Dermis blood vessel endothelial cell (primary cell): Measurements from ENCODE around the gene TOPAZ1. TPM values are rescaled to one million over a fixed set of nuclear protein-coding genes. Genes with fewer than 3 reads are reported as not detected.

ENCODE experiments used
- DNase-seq: peaks from one replicate; pipeline ENCODE4 v3.0.0; 2010
- total RNA-seq: library from RNA; depleted of rRNA; stranded (reverse); fragments of >200 nt; gene quantifications from 2 replicates; pipeline ENCODE4 v1.2.3, GENCODE V29; 2014

Gene TOPAZ1
- total RNA-seq = not detected in 2 replicates

DNA sequence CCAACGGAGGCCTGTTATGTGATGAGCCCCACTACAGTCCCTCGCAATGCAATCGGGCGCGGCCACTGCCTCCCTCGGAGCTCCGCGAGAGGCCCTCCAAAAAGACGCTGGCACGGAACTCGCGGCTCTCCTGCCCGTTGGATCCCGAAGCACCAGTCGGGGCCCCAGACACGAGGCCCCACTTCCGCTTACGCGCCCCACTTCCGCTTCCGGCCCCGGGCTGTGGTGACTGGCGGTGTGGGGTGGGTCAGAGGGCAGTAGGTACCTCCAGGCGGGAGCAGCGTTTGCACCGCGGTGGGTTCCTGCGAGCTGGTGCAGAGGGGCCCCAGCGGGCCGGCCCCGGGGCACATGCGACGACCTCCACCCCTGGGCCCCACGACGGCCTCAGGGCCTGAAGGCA, at the start of gene TOPAZ1:
TSS of gene TOPAZ1 (plus strand) at position 181 of the 400 bp plus-strand sequence. CDS start at position 349, 168 bp downstream.
- no peak for DNase-seq

DNA sequence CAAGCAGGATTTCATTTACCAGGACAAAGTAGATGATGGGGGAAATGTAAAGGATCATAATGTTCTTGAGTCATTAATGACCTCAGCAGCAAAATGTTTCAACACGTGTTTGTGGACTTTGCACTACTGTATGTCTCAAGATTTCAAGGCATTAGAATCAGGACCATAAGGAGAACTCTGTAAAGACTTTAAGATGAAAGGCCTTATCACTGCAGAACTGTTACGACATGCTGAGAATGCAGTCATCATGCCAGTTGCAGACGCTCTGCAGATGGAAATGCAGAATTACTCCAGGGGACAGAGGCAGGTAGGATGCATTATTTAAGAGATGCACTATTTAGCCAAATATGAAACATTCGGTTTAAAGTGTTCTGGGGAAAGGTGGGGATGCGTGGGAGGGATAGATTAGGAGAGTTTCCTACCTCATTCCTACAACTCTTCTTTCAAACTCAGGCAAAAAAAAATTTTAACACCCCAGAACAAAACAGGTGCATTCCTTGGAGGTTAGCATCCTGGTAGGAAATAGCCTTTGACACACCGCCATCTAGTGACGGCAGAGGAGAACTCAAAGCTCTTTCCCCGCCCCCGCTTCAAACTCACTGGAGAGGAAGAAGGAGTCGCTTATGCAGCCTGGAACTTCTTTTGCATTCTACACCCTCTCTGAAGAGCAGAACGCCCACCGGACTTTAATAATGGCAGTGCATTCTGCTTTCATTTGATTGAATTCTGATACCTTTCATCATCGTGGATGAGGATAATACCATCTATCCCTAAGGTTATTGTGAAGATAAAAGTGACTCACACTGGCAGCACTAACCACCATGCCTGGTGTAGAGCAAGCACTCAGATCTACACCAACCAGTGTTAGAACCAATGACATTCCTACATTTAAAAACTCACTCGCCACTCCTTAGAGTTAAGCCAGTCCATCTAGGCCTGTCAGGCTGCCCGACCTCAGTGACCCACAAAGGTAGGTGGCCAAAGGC, 43.1 kb upstream of the TOPAZ1 start:
- peak; percentile 85 for DNase-seq

DNA sequence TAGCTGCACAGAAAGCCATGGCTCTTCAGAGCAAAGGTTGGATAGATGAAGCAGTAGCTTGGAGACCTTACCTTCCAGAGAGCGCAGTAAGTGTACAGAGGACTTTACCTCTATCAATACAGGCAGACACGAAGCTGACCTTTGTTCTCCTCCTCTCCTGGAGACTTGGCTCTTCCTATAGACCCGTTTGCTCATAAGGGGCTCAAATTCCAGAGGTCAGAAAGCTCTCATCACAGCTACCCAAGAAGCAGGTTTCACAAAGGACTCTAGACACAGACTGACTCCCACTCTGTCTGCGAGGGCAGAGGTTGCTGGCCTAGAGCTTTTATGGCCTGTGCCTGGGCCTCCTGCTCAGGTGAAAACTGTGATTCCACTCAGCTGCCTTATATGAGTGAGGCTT, 35.4 kb upstream of the TOPAZ1 start:
- DNase-seq = no peak

DNA sequence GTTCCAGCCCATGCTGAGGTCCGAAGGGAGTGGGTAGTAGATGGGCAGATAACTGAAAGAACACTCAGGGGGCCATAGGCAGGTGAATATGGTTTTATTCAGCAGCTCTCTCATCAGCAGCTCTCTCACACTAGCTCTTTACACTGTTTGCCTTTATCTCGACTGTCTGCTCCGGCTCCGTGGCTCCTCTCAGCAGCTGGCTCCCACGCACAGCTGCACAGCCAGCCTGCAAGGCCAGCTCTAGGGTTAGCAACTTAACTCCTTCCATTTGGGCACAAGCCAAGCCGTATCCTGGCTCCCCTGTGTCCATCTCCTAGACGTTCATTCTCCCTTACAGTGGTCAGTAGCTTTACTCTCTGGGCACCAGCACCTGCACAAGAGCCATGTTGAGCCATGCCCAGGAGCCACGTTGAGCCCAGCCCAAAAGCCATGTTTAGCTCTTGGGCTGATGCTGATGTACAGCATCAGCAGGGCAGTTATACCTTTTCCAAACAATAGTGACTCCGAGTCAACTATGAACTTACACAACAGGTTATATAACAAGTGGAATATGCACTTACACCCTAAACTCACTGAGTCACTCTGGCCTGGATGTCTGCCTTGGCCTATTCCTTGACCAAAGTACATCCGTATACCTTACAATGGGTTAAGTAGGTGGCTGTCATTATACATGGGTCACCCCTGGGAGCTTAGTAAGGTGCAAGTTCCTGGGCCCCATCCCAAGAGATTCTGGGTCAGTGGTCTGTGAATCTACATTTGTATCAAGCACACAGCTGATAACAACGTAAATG, 34.6 kb upstream of the TOPAZ1 start:
- DNase-seq = no peak

DNA sequence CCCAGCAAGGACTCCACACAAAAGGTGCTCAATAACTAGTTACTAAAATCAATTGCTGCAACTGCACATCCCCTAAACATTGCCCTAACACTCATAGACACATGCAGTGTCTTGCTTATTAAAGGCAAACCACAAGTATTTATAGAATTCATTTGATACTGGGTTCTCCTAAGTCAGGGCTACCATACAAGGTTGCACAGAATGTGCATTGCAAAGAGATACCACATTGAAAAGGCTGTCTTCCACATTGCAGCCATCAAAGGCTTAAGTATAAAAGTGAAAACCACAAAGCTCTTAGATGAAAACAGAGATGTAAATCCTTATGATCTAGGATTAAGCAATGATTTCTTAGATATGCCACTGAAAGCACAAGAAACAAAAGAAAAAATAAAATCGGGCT, 33.6 kb upstream of the TOPAZ1 start:
- DNase-seq = no peak

DNA sequence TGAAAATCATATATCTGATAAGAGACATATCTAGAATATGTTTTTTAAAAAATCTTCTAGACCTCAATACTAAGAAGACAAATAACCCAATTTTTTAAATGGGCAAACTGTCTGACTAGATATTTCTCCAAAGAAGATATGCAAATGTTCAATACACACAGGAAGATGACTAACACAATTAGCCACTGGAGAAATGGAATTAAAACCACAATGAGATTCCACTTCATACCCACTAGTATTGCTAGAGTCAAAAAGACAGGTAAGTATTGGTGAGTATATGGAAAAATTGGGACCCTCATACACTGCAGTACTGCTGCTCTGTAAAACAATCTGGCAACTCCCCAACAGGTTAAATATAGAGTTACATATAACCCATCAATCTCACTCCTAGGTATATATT, 33.1 kb upstream of the TOPAZ1 start:
- DNase-seq = no peak

DNA sequence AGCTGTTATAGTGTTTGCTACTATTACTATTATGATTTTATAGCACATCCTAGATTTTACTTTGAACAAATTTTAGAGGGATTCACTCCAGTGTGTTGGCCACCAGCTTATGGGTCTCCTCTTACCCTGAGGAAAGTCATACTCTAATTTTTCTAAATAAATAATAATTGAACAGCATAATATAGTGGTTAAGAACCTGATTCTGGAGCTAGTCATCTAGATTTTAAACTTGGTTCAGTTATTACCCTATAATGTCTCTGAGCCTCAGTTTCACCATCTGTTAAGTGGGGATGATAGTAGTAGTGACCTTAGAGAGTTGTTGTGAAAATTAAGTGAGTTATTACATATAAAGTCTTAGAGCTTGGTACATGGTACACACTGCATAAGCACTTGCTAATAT, 30.7 kb upstream of the TOPAZ1 start:
- DNase-seq = no peak

DNA sequence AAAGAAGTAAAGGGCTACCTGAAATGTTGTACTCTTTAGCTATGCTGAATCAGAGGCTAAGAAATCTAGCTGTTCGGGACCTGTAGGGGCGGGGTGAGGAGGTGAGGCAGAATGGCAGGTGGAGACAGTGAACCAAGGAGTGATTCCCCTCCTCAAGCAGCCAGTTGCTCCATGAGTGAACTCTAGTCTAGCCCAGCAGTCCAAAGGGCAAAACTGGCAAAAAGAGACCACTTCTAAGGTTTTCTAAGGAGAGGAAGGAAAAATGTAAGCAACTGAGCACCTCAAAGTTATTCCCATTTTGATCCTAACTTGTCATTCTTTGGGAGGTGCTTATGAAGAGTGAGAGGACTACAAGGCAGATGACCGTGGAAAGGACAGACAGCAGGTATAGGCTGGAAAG, 19.3 kb upstream of the TOPAZ1 start:
- DNase-seq = no peak

DNA sequence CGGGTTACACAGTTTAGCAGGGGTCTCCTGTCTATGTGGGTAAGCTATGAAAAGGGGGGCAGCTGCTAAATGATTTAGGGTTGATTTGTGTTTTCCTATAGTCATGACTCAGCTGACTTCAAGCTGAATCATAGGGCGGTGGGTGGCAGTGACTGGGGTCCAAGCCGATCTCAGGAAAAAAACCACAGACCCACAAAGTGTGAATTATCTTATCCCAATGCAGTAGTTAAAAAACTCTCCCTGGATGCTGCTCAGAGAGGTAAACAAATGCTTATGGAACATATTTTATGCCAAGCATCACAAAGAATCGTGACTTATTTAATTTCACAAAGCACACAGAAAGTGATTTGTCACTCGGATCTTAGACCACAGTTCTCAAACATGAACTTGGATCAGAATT, 18.4 kb upstream of the TOPAZ1 start:
- no peak for DNase-seq

DNA sequence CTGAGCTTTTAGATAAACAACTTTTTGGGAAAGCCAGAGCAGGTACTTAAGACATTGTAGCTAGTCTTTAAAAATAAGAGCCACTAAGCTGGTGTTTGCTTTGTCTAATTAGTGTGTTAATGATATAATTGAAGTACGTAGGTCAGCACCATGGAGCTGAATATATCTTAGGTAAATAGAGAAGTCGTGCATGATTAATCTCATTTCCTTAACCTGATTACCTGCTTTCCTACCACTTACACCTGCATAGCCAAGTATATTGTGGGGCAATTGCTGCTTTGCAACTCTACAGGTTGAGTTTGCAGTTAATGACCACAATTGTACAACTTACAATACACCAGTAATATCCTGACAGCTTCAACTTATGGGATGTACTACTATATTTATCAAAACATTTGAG, 17.6 kb upstream of the TOPAZ1 start:
- no peak for DNase-seq

DNA sequence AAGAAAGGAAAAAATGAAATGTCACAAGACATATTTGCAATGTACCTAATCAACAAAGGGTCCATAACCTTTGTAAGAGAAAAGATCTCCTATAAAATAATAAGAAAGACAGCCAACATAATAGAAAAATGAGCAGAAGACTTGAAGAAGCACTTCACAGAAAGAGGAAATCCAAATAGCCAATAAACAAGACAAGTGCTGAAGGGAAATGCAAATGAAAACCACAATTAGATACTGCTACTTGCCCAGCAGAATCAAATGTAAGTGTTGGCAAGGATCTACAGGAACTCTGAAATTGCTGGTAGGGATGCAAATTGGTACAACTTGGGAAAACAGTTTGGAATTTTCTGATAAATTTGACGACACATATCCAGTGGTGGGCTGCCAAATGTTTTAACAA, 15.1 kb upstream of the TOPAZ1 start:
- no peak for DNase-seq

DNA sequence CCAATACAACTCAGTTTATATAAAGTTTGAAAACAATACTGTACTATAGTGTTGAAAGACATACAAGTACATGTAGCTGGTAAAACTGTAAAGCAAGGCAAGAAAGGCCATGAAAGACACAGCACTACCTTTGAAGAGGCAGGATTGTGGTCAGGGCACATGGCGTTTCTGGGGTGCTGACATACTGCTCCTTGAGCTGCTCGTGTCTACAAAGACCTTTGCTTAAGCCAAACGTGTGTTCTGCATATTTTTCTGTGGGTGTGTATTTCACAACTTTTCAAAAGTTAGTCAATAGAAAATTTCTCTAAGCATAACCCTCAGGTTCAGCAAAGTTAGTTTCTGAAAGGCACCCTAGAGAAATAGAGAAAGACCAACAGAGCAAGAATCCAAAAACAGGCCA, 14.1 kb upstream of the TOPAZ1 start:
- no peak for DNase-seq

DNA sequence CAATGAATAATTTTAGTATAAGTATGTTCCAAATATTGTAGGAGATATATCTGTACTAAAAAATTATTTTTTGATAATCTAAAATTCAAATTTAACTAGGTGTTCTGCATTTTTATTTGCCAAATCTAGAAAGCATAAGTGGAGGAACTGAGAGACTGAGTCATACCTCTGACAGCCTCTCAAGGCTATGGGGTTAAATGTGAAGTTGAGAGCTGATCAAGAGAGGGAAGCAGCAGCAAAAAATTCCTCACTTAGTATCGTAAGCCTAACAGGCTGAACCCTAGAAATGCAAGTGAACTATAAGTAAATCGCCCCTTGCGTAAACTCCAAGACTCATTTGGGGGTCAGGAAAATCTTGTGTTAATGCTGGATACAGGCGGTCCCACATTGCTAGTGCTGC, 12.8 kb upstream of the TOPAZ1 start:
- no peak for DNase-seq

DNA sequence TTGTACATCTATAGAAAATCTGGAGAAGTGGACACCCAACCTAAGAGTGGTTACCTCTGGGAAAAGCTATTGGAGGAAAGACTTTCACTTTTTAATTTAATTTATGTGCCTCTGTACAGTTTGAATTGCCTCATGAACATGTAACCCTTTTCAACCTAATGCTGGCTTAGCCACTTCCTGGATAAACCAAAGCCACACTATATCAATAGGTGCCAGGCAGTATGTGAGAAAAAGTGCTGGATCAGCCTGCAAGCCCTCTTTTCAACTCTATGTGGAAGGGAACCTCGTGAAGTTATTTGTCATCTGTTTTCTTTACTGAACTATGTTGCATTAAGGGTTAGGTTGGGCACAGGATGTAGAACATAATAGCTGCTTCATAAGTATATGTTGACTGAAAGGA, 9.3 kb upstream of the TOPAZ1 start:
- no peak for DNase-seq

DNA sequence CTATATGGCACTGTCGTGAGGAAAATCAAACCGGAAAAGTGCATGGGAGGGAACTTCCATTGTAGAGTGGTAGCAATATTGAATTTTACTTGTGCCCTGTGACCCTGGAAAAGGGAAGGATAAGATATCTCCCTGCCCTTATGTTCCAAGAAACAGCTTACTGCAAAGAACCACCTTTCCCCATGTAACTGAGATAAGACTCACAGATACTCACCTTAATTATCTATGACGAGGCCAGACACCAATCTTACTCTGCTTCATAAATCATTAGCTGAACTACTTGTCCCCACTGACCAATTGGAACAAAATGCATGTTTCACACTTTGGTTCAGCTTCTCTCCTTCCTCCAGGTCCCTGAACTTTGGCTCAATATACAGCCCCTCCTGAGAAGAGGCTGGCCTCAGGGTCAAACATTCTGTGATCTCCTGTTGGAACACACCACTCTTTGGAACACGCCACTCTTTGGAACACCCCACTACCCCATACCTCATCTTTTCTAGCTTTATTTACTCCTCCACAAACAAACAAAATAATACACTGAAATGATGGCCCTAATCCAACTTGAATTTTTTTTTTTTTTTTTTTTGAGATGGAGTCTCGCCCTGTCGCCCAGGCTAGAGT, 6.9 kb upstream of the TOPAZ1 start:
- no peak for DNase-seq

DNA sequence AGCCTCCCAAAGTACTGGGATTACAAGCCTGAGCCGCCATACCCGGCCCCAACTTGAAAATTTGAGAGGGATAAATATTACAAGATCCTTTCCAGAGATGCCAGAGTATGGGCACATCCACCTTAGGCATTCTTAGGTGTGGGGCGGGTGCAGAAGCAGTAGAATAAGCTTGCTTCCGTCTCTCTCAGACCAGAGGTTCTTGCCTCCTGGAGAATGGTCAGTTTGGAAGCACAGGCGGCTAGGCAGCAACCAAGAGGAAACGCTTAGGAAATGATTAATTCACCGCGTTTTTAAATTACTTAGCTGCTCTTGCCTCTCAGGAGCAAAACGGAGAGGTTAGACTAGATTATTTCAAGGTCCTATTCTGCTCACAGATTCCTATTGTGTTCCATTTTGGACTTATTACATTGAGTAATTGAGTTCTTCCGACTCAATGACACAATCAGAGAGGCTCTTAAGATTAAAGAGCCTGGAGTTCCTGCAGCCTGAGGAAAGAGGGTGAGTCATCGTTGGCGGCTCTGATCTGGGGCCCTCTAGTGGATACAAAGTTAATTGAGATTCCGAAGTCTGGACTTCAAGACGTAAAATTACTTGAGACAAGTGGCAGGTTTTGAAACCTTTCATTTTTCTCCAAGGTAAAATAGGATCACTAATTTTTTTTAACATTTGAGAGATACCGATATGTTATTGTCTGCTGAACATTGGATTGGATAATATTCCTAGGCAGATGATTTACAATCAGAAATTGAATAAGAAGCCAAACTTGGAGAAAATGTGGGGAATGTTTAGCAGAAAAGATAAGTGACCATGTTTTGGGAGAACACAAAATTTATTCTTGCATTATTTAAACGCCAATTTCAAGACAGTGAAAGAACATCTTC, 5.8 kb upstream of the TOPAZ1 start:
- DNase-seq = peak; percentile 96

DNA sequence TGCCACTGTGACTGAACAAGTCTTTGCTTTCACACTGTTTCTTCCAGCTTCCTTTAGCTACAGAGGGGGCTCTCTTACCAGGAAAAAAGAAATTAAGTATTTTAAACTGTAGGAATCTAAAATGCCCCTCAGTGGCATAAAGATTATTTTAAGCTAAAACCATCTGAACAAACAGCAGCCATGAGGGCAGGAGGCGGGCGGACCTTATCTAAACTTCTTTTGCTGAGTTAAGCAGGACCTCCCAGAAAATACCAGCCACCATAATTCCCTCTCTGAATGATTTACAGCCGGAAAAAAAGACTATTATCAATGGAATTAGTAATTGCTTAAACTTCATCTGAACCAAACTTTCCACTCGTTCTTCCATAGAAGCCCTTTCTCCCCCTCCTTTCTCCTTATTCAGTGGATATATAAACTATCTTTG, 5.2 kb upstream of the TOPAZ1 start:
- DNase-seq = no peak

DNA sequence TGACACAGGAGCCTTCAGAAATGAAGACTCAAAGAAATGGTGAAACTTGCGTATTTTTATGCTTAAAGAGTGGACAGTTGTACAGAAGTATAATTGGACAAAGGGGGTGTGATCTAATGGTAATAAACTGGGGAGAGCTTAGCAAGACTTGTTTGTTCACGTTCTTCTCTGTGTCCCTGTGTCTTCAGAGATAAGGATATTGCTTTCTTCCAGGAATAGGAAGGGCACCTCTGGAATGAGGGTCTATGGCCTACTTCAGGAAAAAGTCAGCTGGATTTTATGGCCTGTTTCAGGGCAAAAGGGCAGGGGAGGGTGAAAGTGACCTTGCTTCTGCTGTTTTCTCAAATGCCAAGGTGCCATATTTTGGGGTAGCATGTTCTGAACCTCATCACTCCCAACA, 4.5 kb upstream of the TOPAZ1 start:
- no peak for DNase-seq

DNA sequence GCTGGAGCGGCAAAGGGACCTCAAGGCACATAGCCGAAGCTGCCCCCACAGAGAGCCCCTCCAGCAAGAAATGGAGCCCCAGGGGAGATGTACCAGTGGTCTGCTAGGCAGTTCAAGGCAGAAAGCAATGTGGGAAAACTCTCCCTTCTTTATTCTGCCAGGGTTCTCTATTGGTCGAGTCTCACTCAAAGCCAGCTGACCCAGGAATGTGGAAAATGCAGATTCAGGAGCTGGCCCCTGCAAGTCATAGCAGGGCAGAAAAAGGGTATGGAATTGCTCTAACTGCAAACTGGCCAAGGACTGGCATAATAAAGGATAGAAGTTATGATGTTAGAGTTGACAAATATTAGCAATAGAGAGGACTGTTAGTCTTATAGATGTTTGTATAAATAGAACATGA, 4.0 kb upstream of the TOPAZ1 start:
- no peak for DNase-seq

DNA sequence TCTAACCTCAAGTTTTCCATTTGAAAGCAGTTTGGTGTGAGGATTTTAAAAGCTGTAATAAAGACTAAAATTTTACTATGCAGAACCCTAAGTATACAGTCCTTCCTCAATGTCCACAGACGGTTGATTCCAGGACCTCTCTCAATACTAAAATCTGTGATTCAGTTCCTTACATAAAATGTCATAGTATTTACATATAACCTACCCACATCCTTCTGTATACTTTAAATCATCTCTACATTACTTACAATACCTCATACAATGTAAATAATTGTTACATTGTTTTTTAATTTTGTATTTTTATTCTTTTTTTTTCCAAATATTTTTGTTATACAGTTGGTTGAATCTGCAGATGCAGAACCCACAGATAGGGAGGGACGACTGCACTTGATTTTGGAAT, 2.8 kb upstream of the TOPAZ1 start:
- no peak for DNase-seq

DNA sequence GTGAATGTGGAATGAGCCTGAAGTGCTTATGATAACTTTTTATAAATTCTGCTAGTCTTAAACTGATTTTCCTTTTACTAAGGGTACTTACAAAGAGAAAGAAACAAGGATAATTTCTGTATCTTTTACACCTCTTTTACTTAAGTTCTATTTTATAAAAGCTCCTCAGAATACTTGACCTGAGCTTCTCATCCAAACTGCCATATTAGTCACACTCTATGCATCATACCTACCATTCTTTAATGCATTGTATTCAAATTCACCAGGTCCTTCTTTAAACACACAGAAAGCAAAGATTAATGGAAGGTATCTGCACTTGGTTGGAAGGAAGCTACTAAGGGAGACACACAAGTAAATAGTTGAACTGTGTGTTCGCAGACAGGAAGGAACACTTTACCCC, 1.6 kb upstream of the TOPAZ1 start:
- peak; percentile 4 for DNase-seq

DNA sequence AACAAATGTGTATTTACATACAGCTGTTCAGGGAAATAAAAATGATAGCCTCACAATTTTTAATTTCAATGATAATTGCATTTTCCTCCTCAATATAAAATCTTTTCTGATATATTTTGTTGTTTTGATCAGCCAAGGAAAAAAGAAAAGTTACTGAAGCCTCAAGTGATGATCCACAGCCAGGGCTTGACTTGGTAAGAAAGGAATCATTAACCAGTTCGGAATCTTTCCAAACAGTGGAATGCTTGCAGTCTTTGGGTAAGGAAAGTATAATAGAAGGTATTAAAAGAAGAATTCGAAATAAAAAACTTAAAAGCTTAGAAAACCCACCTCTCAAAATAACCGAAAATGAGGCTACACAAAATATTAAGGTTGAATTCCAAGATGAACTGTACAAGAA, 1.0 kb downstream of the TOPAZ1 start:
- DNase-seq = no peak
